ENCODE data around the gene ORAI2.
"Not testable (repeated sequence)": the region's sequence is repeated elsewhere in the genome, so short reads cannot be mapped to it uniquely, and the experiment has no call there.

ORAI2 gene

DNA sequence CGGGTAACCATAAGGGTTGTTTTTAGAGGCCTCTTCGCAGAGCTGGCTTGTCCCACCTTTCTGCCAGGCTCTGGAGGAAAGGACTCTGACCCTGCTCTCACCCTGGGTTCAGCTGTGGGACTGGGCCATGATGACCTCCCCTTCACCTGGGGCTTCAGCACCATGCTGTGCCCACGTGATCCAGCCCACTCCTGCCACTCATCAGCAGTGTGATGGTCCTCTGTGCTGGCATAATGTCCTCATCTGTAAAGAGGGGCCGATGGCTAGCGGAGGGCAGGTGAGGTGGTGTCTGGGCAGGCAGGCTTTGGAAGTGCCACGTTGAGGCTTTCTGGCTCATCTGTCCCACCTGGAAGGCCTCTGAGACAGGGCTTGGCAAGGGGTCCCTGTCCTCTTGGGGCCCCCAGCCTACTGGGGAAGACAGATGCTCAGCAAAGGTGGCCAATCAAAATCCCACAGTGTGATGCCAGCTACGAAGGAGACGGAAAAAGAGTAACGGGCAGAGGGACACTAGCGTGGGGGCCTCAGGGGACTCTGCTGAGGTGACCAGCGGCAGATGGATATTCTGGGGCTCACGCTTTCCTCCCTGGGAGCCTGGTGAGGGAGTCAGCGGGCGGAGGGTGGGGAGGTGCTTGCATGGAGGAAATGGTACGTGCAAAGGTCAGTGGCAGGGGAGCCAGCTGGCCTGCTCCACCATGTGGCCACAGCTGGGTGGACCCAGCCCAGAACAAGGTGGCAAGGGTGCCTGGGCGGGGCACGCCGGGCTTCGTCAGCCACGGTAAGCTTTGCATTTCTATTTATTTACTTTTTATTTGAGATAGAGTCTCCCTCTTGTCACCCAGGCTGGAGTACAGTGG lies 36.8 kb downstream of the ORAI2 start:
- DNase-seq, result no peak

DNA sequence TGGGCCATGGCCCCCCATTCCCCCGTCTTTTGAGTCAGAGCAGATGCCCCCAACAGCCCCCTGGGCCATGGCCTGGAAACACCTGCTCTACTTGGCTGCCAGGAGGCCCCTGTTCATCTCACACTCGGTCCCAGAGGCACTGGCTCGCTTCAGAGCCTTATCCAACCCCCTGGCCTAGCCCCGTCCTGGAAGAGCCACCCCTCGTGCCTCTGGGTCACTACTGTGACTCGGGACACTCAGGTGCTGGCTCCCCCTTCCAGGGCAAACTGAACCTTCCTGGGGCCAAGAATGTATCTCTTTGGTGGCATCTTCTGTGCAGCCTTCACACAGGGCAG lies 38.4 kb downstream of the ORAI2 start:
- DNase-seq, result no peak

DNA sequence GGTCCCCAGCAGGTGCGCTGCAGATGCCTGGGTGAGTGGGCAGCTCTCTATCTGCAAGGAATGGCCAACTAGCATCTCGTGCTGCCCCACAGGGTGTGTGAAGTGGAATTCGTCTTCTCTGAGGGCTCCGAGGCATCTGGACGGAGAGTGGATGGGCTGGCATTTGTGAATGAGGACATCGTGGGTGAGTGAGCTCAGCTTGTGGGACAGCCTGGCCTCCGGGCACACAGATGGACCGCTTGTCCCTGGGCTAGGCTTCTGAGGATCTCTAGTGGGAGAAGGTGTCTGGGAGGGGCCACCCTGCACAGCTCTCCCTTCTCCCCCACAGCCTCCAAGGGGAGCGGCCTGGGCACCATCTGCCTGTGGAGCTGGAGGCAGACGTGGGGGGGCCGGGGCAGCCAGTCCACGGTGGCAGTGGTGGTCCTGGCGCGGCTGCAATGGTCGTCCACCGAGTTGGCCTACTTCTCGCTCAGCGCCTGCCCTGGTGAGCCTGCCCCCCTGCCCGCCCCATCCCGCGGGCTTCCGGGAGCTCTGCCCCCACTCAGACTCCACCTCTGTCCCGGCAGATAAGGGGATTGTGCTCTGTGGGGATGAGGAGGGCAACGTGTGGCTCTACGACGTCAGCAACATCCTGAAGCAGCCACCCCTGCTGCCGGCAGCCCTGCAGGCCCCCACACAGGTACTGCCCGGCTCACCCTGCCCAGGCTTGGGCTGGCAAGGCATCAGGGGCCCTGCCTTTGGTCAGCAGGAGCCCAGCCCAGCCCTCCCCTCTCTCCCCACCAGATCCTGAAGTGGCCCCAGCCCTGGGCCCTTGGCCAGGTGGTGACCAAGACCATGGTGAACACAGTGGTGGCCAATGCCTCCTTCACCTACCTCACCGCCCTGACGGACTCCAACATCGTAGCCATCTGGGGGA lies 39.0 kb downstream of the ORAI2 start:
- no peak for DNase-seq

DNA sequence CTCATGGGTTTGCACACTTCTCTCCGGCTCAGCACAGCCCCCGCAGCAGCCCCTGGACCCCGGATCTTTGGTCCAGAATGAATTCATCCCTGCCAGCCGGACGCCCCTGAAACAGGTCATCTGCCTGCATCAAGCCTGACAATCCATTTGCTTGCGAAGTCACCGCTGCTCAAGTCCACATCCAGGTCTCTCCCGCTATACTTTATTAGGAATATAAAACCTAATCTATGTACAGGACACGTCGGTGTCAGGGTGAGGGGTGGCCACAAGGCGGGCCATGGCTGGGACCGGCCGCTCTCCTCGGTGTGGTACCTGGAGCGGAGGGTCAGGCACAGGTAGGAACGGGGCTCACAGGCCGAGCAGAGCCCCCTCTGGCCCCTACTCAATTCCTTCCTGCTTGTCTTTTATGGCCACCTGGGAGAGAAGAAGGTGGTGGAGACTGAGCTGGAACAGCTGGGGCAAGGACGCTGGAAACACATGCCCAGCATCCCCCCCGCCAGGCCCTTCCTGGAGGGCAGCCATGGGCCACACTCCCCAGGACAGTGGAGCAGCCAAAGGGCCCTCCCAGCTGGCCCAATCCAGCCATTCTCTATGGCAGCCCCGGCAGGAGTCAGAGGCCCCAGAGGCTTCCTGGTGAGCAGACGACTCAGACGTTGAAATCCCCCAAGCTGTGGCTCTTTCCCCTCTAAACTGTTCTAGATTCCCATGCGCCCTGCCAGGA lies 40.1 kb downstream of the ORAI2 start:
- no peak for DNase-seq

DNA sequence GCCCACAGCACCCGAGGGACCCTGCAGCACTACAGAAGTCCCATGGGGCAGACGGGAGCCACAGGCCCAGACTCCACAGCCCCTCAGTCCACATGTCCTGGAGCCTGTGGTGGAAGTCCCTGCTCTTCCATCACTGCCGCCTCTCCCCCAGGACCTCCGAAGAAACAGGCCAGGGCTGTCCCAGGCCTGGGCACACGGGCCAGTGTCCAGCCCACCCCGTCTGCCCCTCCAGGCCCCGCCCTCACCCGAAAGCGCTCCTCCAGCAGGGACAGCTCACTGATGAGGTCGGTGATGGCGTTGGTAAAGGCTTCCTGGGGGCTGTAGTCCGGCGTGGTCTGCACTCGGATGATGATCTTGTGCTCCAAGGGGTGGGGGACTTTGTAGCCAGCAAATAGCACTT lies 40.7 kb downstream of the ORAI2 start:
- not testable (repeated sequence) for DNase-seq

DNA sequence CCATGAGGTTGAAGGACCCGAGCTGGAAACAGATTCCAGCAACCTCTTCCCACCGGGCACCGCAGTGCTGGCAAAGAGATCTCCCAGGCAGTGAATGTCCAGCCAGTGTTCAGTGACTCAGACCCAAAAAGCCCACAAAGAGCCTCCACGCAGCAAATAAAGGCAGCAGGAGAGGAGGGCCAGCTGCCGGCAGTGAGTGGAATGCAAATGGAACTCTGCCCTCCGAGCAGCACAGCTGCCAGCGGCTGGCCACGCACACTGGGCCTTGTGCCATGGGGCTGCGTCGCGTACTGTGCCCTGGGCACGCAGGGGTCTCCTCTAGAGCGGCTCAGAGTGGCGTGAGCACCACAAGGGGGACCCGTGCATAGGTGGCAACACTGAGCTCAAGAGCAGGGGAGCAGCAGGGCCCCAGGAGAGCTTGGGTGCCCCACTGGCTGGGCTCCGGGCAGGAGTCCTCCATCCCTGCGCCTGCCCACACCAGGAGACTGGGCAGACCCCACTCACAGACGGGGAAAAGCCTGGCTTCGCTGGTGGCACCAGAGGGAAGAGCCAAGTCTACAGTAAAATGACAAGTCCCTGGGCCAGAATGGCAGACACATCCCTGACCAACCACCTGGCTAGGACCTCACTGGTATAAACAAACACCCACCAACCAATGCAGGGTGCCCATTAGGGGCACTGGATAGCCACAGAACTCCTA lies 41.5 kb downstream of the ORAI2 start:
- peak; percentile 0 for DNase-seq

DNA sequence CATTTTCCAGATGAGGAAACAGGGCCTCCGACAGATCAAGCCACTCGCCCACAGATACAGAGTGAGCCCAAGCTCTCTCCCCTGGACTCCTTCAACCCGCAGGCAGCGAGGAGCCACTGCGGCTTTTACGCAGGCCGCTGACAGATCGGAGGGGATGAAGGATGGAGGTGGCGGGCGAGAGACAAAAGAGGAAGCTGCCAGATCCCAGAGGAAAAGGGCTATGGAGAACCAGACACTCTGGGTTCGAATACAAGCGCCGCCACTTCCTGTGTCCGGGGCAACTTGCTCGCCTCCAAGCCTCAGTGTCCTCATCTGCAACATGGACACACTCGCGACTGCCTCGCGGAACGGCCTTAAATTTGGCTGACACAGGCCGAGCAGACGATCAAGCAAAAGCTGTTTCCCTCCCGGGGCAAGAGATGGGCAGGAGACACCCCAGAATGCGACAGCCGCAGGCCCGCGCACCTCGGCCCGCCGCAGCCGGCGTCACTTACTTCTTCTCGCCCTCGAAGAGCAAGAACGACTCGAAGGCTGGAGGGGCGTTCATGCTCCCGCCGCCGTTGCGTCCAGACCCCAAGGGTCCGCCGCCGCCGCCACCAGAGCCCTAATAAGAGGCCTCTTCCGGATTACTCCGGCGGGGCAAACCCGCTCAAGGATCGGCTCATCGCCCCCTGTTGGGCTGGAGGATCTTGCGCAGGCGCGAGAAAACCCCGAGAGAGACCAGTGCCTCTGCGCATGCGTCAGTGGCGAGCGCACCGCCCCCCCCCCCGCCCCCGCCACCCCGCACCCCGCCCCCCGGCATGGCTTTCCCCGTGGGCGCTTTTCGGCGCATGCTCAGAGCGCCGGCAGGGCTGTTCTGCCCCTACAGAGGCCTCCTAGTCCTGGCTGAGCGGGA lies 45.2 kb downstream of the ORAI2 start, which contains the start of gene POLR2J:
POLR2J (minus strand) TSS at position 609 of the 895 bp plus-strand sequence; CDS start at position 547, 62 bp downstream.
- peak; percentile 98 for DNase-seq

DNA sequence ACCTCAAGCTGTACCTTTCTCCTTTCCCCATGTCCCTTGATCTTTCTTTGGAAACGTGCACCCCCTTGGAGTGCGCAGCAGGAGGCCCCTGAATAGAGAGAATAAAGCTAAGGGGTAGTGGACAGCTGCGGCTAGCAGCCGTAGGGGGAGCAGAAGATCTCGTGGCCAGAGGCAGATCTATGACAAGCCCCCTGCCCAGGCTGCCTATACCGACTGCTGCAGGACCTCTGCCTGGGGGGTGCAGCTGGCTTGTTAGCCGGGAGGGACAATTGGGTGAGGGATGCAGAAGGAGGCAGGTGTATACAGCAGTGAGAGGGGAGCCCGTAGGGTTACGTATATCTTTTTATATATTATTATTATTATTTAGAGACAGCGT lies 45.8 kb downstream of the ORAI2 start:
- not testable (repeated sequence) for DNase-seq

DNA sequence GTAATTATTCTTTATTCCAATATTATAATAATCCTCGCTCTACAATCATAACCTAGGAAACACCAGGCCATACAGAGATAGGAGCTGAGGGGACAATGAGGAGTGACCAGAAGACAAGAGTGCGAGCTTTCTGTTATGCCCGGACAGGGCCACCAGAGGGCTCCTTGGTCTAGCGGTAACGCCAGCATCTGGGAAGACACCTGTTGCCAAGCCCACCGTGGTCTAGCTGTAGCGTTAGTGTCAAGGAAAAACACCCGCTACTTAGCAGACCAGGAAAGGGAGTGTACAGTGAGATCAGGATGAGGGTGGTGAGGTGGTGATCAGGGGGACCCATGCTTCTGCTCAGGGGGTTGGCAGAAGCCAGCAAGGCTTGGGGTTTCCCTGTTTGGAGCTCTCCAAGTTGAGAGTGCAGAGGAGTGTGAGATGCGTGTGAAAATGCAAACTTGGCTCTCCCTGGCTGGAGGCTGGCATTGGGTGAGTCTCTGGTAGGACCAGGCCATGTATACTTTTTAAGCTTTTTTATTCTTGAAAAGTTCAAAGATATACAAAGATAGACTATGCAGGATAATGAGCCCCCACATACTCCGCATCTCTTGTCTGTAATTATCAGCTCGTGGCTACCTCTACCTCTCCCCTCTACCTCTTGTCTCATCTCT lies 46.7 kb downstream of the ORAI2 start:
- not testable (repeated sequence) for DNase-seq

DNA sequence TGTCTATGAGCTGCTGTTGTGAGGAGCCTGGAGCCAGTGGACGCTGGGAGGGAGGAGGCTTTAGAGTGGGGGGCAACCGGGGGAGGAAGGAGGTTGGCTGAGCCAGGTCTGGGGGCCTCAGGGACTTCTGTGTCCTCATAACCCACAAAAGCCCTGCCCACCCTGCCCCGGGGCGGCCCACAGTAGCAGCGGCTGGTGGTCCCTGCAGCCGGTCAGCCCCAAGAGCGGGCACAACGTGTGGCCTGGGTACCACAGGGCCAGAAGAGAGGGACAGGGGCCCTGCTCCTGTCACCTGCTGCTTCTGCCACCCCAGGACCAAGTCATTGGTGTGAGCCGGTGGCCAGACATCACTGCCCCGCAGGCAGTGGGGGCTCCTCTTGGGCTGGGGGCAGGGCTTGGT lies 48.6 kb downstream of the ORAI2 start:
- DNase-seq, result not testable (repeated sequence)

DNA sequence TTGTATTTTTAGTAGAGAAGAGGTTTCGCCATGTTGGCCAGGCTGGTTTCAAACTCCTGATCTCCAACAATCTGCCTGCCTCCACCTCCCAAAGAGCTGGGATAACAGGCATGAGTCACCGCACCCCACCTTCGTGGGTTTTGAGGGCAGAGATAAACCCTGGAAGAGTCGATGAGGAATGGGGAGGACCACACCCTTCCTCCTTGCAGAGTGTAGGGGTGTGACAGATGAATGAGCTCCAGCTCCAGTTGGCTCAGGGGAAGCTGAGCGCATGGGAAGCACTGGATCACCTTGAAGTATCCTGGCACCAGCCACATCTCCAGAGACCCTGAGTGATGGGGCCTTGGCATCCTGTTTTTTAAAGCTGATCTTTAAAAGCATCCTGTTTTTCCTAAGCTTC lies 50.9 kb downstream of the ORAI2 start:
- not testable (repeated sequence) for DNase-seq

DNA sequence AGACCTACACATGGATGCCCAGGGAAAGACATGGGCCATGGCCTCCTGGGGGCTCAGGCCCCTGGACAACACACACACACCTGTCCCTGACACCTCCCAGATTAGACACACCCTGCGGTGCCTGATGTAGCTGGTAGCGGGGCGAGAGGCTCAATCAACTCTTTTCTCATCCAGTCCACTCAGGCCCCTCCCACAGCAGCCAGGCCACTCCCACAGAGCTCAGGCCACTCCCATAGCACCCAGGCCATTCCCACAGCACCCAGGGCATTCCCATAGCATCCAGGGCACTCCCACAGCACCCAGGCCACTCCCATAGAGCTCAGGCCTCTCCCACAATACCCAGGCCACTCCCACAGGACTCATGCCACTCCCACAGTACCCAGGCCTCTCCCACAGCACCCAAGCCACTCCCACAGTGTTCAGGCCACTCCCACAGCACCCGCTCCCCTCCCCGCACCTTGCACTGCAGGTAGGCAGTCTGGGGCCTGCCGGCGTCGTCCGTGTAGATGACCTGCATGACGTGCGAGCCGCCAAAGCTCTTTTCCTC lies 57.2 kb downstream of the ORAI2 start:
- DNase-seq, result not testable (repeated sequence)

DNA sequence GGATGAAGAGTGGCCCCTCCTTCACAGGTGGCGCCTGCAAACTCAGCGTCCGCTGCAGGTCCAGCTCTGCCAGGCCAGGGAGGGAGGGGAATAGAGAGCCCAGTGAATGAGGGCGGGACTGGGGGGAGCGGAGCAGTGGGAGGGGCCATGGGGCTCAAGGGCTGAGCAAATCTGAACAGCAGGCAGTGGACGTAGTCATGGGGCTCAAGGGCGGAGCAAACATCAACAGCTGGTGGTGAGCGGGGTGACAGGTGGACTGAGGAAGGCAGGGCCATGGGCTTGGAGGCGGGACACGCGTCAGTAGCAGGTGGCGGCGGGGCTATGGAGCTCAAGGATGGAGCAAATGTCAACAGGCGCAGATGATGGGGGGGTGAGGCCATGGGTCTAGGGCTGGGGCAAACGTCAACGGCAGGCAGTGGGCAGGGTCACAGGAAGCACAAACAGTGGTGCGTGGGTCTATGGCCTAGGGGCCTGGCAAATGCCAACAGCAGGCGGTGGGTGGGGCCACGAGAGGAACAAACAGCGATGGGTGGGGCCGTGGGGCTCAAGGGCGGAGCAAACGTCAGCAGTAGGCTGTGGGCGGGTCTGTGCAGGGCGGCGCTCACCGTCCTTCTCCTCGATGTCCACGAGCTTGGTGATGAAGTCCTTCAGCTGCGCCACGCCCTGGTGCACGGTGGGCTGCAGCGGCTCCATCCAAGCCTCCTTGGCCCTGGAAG lies 60.0 kb downstream of the ORAI2 start:
- DNase-seq, result not testable (repeated sequence)

DNA sequence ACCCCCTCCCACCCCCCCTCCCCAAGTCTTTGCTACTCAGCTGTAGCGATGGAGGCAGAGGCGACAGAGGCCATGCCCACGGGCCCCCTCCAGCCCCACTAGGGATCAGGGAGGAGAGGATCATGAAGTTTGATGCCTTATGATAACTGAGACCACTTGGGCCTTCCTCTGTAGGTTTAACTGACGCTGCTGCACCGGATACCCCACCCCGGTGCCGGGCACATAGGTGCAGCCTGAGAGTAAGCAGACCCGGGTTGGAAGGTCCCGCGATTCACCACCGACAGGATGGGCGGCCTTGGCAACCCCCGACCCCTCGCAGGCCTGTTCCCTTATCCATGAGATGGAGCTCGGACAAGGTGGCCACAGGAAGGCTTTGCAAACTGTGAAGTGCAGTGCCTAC lies 60.7 kb downstream of the ORAI2 start:
- peak; percentile 10 for DNase-seq

DNA sequence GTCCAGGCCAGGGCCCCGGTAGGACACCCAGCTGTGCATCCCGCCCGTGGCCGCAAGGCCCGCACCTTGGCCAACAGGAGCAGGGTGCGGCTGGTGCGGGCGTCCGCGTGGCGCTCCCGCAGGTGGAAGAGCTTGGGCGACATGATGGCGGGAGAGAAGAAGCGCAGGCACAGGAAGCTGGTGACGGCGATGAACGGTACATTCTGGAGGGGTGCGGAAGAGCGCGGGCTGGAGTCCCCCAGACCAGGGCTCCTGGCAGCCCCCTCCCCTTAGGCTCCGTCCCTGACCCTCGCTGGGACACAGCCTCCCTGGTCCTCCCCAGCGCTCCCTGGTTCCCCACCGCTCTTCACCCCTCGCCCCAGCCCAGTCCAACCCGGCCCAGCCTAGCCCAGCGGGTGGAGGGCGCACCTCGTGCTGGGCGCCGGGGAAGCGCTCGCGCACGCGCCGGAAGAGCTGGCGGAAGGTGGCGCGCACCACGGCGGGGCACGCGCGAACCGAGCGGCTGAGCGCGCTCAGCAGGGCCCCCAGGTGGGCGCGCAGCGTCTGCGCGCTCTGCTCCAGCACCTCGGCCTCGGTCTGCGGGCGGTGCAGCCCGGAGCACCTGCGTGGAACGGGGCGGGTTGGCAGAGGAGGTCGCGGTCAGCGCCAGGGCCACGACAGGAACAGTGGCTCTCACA lies 61.2 kb downstream of the ORAI2 start:
- not testable (repeated sequence) for DNase-seq

DNA sequence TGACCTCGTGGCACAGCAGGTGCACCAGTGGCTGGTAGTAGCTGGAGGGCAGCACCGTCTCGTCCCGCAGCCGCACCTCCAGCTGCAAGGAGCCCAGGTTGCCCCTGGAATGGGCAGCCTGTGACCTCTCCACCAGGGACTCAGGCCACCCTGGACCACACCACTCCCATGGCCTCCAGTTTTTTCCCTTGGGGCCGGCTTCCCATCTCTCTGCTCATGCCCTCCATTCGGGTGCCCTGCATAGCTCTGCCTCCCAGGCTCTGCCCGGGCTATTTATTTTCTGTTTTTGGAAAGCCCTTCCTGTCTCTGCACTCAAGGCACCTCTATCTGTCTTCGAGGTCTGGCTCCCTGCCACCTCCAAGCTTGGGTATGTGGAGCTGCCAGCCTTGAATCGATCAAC lies 63.5 kb downstream of the ORAI2 start:
- DNase-seq, result peak; percentile 5

DNA sequence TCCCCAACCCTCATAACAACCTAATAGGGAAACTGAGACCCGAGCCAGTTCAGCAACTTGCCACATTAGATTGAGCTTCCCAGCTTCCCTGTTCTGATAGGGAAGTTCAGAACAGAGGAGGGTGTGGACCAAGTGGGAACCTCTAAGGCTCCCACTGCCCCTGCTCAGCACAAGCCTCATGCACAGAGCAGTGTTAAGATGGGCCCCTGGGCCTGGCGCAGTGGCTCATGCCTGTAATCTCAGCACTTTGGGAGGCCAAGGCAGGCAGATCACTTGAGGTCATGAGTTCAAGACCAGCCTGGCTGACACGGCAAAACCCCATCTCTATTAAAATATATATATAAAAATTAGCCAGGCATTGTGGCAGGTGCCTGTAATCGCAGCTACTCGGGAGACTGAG lies 63.9 kb downstream of the ORAI2 start:
- not testable (repeated sequence) for DNase-seq

DNA sequence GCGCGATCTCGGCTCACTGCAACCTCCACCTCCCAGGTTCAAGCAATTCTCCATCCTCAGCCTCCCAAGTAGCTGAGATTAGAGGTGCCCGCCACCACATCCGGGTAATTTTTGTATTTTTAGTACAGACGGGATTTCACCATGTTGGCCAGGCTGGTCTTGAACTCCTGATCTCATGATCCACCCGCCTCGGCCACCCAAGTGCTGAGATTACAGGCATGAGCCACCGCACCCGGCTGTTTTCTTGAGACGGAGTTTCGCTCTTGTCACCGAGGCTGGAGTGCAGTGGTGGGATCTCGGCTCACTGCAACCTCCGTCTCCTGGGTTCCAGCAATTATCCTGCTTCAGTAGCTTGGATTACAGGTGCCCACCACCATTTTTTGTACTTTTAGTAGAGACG lies 64.9 kb downstream of the ORAI2 start:
- DNase-seq, result not testable (repeated sequence)

DNA sequence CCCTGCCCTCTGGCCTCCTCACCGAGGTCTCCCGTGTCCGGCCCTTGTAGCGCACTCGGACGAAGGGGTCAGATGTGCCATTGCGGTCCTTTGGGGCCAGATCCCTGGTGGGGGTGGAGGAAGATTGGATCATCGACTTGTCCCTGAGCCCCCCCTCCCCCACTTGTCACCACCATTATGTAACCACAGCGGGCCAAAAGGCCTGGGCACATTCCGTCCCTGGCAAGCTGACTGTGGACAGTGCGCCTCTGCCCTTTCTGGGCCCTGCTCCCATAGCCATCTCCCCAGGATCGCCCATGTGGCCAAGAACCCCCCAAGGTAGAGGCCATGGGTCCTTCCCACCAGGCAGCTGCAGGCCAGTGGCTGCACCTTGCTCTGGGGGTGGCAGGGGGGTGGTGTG lies 69.8 kb downstream of the ORAI2 start:
- DNase-seq, result not testable (repeated sequence)
